H9 (cell line): Measurements from ENCODE around the gene GFPT2. TPM values are rescaled to one million over a fixed set of nuclear protein-coding genes. Genes with fewer than 3 reads are reported as not detected.

Experiments used
- DNase-seq: peaks from one replicate; pipeline ENCODE4 v3.0.0-alpha.2; 2017
- H2AFZ ChIP-seq: one replicate; pipeline ENCODE4 v1.6.1; 2013; ENCODE audit warnings: mild to moderate bottlenecking, low read length, control low read depth, moderate library complexity
- H2AK5ac ChIP-seq: 2 replicates; pipeline ENCODE4 v1.6.1; 2013; ENCODE audit warnings: low read length, control low read depth, mixed read lengths; ENCODE audit not compliant: insufficient read length
- H2BK120ac ChIP-seq: one replicate; pipeline ENCODE4 v1.6.1; 2013; ENCODE audit warnings: low read depth, mild to moderate bottlenecking, low read length, control low read depth, inconsistent platforms; ENCODE audit not compliant: poor library complexity, severe bottlenecking
- H2BK12ac ChIP-seq: 2 replicates; pipeline ENCODE4 v1.6.1; 2013; ENCODE audit warnings: low read length, control low read depth, mixed read lengths, low read depth; ENCODE audit not compliant: insufficient read length
- H2BK15ac ChIP-seq: 2 replicates; pipeline ENCODE4 v1.6.1; 2013; ENCODE audit warnings: low read depth, low read length, control low read depth
- H2BK20ac ChIP-seq: one replicate; pipeline ENCODE4 v1.6.1; 2013; ENCODE audit warnings: low read depth, mild to moderate bottlenecking, low read length, control low read depth, inconsistent platforms; ENCODE audit not compliant: poor library complexity, severe bottlenecking
- H2BK5ac ChIP-seq: 2 replicates; pipeline ENCODE4 v1.6.1; 2013; ENCODE audit warnings: low read length, control low read depth, mixed read lengths; ENCODE audit not compliant: insufficient read length
- H3K14ac ChIP-seq: 2 replicates; pipeline ENCODE4 v1.6.1; 2013; ENCODE audit warnings: low read length, control low read depth; ENCODE audit not compliant: insufficient read depth
- H3K18ac ChIP-seq: 2 replicates; pipeline ENCODE4 v1.6.1; 2013; ENCODE audit warnings: low read depth, mild to moderate bottlenecking, mixed read lengths, low read length, control low read depth; ENCODE audit not compliant: insufficient read length
- H3K23ac ChIP-seq: 2 replicates; pipeline ENCODE4 v1.6.1; 2013; ENCODE audit warnings: low read length, control low read depth, mixed read lengths, low read depth; ENCODE audit not compliant: insufficient read length
- H3K23me2 ChIP-seq: 2 replicates; pipeline ENCODE4 v1.6.1; 2013; ENCODE audit warnings: low read depth, mild to moderate bottlenecking, mixed read lengths, low read length, control low read depth; ENCODE audit not compliant: insufficient read length, poor library complexity, severe bottlenecking
- H3K27ac ChIP-seq: 2 replicates; pipeline ENCODE4 v1.5.1; 2013; ENCODE audit warnings: low read length, control low read depth, mixed read lengths, low read depth; ENCODE audit not compliant: insufficient read length
- H3K27me3 ChIP-seq: 2 replicates; pipeline ENCODE4 v1.6.1; 2013; ENCODE audit warnings: low read length, control low read depth, inconsistent platforms; ENCODE audit not compliant: insufficient read depth
- H3K4ac ChIP-seq: 2 replicates; pipeline ENCODE4 v1.6.1; 2013; ENCODE audit warnings: low read depth, mild to moderate bottlenecking, control low read depth, inconsistent platforms, low read length, moderate library complexity
- H3K4me1 ChIP-seq: 2 replicates; pipeline ENCODE4 v1.6.1; 2013; ENCODE audit warnings: low read length, control low read depth, inconsistent platforms; ENCODE audit not compliant: insufficient read depth
- H3K4me2 ChIP-seq: 2 replicates; pipeline ENCODE4 v1.6.1; 2013; ENCODE audit warnings: low read length, control low read depth, mixed read lengths; ENCODE audit not compliant: insufficient read length, insufficient read depth
- H3K56ac ChIP-seq: 2 replicates; pipeline ENCODE4 v1.6.1; 2013; ENCODE audit warnings: low read depth, mild to moderate bottlenecking, mixed read lengths, low read length, control low read depth; ENCODE audit not compliant: insufficient read length
- H3K79me1 ChIP-seq: 2 replicates; pipeline ENCODE4 v1.6.1; 2013; ENCODE audit warnings: low read depth, mild to moderate bottlenecking, moderate library complexity, low read length, control low read depth, inconsistent platforms; ENCODE audit not compliant: insufficient read depth, poor library complexity, severe bottlenecking
- H3K79me2 ChIP-seq: 2 replicates; pipeline ENCODE4 v1.6.1; 2013; ENCODE audit warnings: low read length, control low read depth, inconsistent platforms; ENCODE audit not compliant: insufficient read depth
- H3K9ac ChIP-seq: 2 replicates; pipeline ENCODE4 v1.6.1; 2013; ENCODE audit warnings: low read length, control low read depth, mixed read lengths; ENCODE audit not compliant: insufficient read length; ENCODE audit errors: extremely low read depth
- H3K9me3 ChIP-seq: one replicate; pipeline ENCODE4 v1.6.1; 2013; ENCODE audit warnings: low read depth, low read length, inconsistent platforms; ENCODE audit not compliant: control insufficient read depth
- H3T11ph ChIP-seq: one replicate; pipeline ENCODE4 v1.6.1; 2013; ENCODE audit warnings: mild to moderate bottlenecking, low read length, control low read depth, inconsistent platforms
- H4K20me1 ChIP-seq: one replicate; pipeline ENCODE4 v1.6.1; 2013; ENCODE audit not compliant: control insufficient read depth, insufficient read length, insufficient read depth
- H4K5ac ChIP-seq: 2 replicates; pipeline ENCODE4 v1.6.1; 2013; ENCODE audit warnings: low read depth, mild to moderate bottlenecking, mixed read lengths, low read length, control low read depth; ENCODE audit not compliant: insufficient read length
- H4K8ac ChIP-seq: replicated peaks from 2 replicates; pipeline ENCODE4 v1.6.1; 2013; ENCODE audit warnings: low read length, control low read depth, mixed read lengths, low read depth; ENCODE audit not compliant: insufficient read length
- H4K91ac ChIP-seq: 2 replicates; pipeline ENCODE4 v1.6.1; 2013; ENCODE audit warnings: low read depth, mild to moderate bottlenecking, moderate library complexity, mixed read lengths, low read length, control low read depth; ENCODE audit not compliant: insufficient read length
- H3K27ac Mint-ChIP-seq, 3 experiments: 2 replicates in 2 of 3; 3 replicates in 1 of 3; pipeline ENCODE4 v1.8.0; 2020 to 2021; ENCODE audit warnings: mixed read lengths in 3 of 3, mild to moderate bottlenecking in 1 of 3, moderate library complexity in 1 of 3
- H3K27me3 Mint-ChIP-seq: 2 replicates; pipeline ENCODE4 v1.8.0; 2021; ENCODE audit warnings: low read depth, mild to moderate bottlenecking, moderate library complexity, mixed read lengths
- H3K36me3 Mint-ChIP-seq, 3 experiments: 2 replicates in 2 of 3; 3 replicates in 1 of 3; pipeline ENCODE4 v1.8.0; 2020 to 2021; ENCODE audit warnings: low read depth in 3 of 3, mixed read lengths in 3 of 3; ENCODE audit not compliant: insufficient read depth in 1 of 3
- H3K4me1 Mint-ChIP-seq, 2 experiments: 2 replicates each; pipeline ENCODE4 v1.8.0; 2020; ENCODE audit warnings: mixed read lengths in 2 of 2
- H3K4me3 Mint-ChIP-seq, 2 experiments: 2 replicates in 1 of 2; 3 replicates in 1 of 2; pipeline ENCODE4 v1.8.0; 2020 to 2021; ENCODE audit warnings: mild to moderate bottlenecking in 2 of 2, mixed read lengths in 2 of 2, moderate library complexity in 1 of 2
- H3K9me3 Mint-ChIP-seq, 2 experiments: 2 replicates in 1 of 2; 3 replicates in 1 of 2; pipeline ENCODE4 v1.8.0; 2020; ENCODE audit warnings: mild to moderate bottlenecking in 2 of 2, mixed read lengths in 2 of 2, moderate library complexity in 1 of 2
- CTCF ChIP-seq: fragments of 200-600 bp; sonication (generic); conservative IDR thresholded peaks from 3 replicates; pipeline ENCODE4 v1.8.0; 2021; ENCODE audit warnings: antibody characterized with exemption, mild to moderate bottlenecking
- WGBS: extraction: QIAGEN DNeasy Blood & Tissue Kit; methylation state at CpG from one replicate; pipeline ENCODE4 v1.1.7; 2013; ENCODE audit warnings: missing lambda C conversion rate, low lambda C conversion rate, mixed read lengths; ENCODE audit not compliant: insufficient read length; ENCODE audit errors: extremely low coverage; 5-methylcytosine and 5-hydroxymethylcytosine counted together
- total RNA-seq: library from RNA; stranded (reverse); gene quantifications from 2 replicates; pipeline ENCODE4 v1.2.1, GENCODE V29; 2021

The GFPT2 gene
- total RNA-seq, 1 experiment from 2014 or later: 89.8 TPM

DNA sequence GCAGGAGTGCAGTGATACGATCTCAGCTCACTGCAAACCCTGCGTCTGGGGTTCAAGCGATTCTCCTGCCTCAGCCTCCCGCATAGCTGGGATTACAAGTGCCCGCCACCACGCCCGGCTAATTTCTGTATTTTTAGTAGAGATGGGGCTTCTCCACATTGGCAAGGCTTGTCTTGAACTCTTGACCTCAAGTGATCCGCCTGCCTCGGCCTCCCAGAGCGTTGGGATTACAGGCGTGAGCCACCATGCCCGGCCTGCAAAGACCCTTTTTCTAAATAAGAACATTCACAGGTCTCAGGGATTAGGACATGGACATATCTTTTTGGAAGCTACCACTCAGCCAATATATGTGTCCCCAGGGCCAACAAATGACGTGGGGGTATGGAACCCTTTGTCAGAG lies 49.6 kb upstream of the GFPT2 start:
- no CpG with 5 or more reads among the region's 13 CpGs for WGBS
- no peak overlapping the region for H3K27ac Mint-ChIP-seq

More for the DNA sequence above, 49.6 kb upstream of the GFPT2 start:
- no peak for DNase-seq
- Histone ChIP-seq H3K79me2 (no peaks in the 10 kb centered on the region), H2BK20ac (no peak overlapping the region), H3K9ac (no peak overlapping the region), H3K79me1 (no peaks in the 10 kb centered on the region), H3K4me1 (no peaks in the 10 kb centered on the region), H2BK15ac (no peak overlapping the region), H3K4ac (no peak overlapping the region), H2BK5ac (no peak overlapping the region), H3K27ac (no peak overlapping the region), H2BK12ac (no peak overlapping the region), H3K14ac (no peak overlapping the region), H3K4me2 (no peak overlapping the region), H3K23ac (no peak overlapping the region), H4K20me1 (no peaks in the 10 kb centered on the region), H3T11ph (no peak overlapping the region), H2AFZ (no peak overlapping the region), H4K91ac (no peak overlapping the region), H3K9me3 (no peaks in the 10 kb centered on the region), H3K18ac (no peak overlapping the region), H3K23me2 (no peaks in the 10 kb centered on the region), H2AK5ac (no peak overlapping the region), H2BK120ac (no peak overlapping the region), H4K5ac (no peak overlapping the region), H4K8ac (no peak overlapping the region), H3K27me3 (no peaks in the 10 kb centered on the region), H3K56ac (no peak overlapping the region)
- TF ChIP-seq CTCF: no peak
- Mint-ChIP-seq H3K27me3 (peaks cover 4% of the 10 kb centered on the region), H3K36me3 (peaks cover 0 to 12% (median 0%) of the 10 kb centered on the region in 3 experiments; a peak in 2 of 7 replicates), H3K4me3 (no peak overlapping the region), H3K4me1 (no peaks in the 10 kb centered on the region), H3K9me3 (peaks cover 12 to 13% of the 10 kb centered on the region in 2 experiments; a peak in 4 of 5 replicates)
